HUDEP-2 (cell line): ENCODE measurements around the gene TNFRSF1A.
A peak's percentile ranks its signal among the peaks of the same experiment; 100 is the strongest.

Experiments
- DNase-seq, 76 experiments: peaks; one replicate each; lab custom pipeline; 2025; ENCODE audit not compliant: unreplicated experiment in 76 of 76; lab: John Stamatoyannopoulos, UW

Gene TNFRSF1A

GRCh38 chr12:6341417-6342139, at the start of gene TNFRSF1A:
Gene TNFRSF1A (minus strand): TSS chr12:6342076. CDS start chr12:6341814, 262 bp downstream.
- DNase-seq: peak in 43 of 76 experiments; percentile 9 to 55 (median 30)

- DNase-seq: no peak
These were observed 49.1 kb upstream of the TNFRSF1A start for GRCh38 chr12:6391013-6391412.

DNA sequence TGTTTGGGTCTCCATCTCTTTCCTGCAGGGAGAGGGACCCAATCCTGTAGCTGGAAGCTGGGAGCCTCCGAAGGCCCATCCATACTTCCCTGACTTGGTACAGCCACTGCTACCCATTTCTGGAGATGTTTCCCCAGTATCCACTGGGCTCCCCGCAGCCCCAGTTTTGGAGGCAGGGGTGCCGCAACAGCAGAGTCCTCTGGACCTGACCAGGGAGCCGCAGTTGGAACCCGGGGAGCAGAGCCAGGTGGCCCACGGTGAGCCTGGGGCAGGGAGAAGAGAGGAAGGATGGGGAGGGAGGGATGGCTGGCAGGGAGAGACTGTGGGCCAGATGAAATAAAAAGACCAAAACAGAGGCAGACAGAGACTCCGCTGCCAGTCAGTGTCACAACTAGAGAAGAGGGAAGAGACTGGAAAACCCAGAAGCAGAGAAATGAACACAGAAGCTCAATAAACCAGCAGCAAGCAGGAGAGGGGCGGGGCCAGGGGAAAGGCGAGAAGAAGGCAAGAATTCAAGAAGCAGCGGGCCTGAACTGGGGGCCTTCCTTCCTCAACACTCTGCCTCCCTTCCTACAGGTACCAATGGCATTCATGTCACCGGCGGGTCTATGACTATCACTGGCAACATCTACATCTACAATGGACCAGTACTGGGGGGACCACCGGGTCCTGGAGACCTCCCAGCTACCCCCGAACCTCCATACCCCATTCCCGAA, 48.4 kb upstream of the TNFRSF1A start:
- no peak for DNase-seq

- DNase-seq: no peak
These were observed 45.7 kb upstream of the TNFRSF1A start for GRCh38 chr12:6387541-6387940.

DNA sequence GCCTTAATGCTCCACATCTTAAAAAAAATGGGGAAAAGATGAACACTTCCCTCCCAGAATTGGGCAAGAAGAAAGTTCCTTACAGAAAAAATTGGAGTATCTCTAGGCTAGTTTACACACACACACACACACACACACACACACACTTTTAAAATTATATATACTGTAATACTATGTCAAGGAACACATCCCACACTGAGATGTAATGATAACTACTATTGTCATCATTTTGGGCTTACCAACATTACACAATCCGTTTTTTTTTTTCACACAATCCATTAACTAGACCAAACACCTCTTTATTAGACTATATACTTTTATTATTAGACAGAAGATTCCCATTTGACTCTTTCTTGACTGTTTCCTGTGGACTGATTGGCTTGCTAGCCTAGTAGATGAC, 44.6 kb upstream of the TNFRSF1A start:
- no peak for DNase-seq

GRCh38 chr12:6386038-6386437, 44.2 kb upstream of the TNFRSF1A start:
- no peak for DNase-seq

GRCh38 chr12:6384499-6385436, 42.9 kb upstream of the TNFRSF1A start:
- DNase-seq: no peak

DNA sequence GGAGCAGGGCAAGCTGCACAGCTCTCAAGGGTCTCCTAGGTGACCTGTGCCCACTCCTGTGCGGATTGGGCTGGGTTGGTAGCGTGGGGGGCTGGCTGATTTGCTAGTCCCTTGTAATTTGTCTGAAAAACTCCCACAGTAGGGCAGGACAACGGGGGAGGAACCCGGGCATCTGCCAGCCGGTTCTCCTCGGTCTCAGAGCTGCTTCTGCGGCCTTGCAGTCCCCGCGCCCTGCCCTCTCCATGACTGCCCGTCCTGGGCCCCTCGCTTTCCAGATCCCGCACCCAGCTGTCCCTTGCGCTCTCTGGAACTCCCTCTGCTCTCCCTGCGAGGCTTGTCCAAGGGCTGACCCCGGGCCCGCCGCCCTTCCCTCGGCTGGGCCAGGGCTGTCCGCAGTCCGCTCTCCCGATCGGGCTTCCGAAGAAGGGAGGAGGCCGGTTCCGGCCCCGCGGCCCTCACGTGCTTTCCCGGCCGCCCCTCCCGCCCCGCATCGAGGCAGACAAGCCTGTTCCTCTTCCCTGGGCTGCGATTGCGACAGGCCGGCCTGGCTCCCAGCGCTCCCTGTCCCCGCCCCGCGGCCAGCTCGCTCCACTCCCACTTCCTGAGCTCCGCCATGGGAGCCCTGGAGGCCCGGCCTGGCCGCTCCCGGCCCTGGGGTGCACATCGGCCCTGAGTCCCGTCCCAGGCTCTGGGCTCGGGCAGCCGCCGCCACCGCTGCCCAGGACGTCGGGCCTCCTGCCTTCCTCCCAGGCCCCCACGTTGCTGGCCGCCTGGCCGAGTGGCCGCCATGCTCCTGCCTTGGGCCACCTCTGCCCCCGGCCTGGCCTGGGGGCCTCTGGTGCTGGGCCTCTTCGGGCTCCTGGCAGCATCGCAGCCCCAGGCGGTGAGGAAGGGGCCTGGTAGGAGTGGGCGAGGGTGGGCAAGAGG, 42.0 kb upstream of the TNFRSF1A start, which contains the start of gene LTBR:
Gene LTBR (plus strand): TSS at position 591 of the 927 bp plus-strand sequence. CDS start 197 bp downstream, at position 788.
- DNase-seq: peak in 62 of 76 experiments; percentile 11 to 81 (median 48)

DNA sequence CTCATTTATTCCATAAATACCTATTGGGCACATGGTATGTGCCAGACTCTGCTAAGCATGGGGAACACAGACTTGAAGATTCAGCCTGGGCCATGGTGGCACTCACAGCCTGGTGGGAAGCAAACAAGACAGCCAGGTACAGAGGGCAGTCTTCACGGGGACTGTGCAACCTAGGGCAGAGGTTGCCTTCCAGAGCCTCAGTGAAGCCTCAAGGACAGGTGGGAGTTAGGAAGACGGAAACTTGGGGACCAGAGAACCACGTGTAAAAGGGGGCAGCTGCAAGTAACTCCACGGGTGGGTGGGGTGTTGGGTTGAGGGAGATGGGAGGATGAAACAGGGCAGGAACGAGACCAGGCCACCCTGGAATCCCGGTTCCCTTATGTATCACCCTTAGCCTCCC, 41.1 kb upstream of the TNFRSF1A start:
- DNase-seq: no peak

DNA sequence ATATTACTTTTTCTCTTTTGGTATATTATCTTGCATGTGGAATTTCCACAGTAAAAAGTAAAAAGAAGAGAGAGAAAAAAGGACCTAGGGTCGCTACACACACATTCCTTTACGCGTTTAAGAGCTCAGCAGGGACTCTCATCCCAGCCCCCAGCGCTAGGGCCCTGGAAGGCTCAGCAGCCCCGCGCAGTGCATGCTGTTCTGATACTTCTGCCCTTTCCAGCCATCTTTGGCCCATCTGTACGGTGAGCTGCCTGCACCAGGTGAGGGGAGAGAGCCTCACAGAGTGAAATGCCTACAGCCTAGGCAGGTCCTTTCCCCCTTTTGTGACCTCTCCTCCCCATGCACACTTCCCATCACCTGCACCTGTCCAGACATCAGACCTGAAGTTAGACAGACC, 40.5 kb upstream of the TNFRSF1A start:
- no peak for DNase-seq

DNA sequence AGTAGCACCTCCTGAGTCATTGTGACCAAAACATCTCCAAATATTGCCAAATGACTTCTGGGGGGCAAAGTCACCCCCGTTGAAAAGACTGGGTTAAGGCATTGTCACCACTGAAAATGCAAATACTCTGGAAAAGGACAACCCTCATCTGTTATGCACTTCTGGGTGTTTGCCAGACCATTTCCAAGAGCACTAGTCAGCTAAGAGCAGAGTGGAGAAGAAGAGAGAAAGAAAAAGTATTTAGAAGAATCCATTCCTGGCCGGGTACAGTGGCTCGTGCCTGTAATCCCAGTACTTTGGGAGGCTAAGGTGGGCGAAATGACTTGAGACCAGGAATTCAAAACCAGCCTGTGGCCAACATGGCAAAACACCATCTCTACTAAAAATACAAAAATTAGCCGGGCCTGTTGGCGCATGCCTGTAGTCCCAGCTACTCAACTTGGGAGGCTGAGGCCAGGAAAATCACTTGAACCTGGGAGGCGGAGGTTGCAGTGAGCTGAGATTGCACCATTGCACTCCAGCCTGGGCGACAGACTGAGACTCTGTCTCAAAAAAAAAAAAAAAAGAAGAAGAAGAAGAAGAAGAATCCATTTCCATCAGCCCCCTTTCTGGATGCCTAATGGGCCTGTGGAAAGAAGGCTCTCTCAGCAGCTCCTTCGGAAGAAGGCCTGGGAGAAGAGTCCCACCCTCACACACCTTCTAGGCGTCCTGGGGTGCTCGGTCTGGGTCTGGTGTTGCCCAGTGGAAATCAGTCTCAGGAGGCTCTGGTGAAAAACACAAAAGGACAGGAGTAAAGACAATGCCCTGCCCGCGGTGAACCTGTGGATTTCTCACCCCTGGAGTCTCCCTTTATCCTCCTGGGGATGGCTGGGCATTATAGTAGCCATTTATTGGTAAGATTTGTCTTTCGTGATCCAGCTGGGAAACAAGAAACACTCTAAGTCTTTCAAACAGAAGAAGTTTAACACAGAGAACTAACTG, 38.6 kb upstream of the TNFRSF1A start:
- DNase-seq: no peak

DNA sequence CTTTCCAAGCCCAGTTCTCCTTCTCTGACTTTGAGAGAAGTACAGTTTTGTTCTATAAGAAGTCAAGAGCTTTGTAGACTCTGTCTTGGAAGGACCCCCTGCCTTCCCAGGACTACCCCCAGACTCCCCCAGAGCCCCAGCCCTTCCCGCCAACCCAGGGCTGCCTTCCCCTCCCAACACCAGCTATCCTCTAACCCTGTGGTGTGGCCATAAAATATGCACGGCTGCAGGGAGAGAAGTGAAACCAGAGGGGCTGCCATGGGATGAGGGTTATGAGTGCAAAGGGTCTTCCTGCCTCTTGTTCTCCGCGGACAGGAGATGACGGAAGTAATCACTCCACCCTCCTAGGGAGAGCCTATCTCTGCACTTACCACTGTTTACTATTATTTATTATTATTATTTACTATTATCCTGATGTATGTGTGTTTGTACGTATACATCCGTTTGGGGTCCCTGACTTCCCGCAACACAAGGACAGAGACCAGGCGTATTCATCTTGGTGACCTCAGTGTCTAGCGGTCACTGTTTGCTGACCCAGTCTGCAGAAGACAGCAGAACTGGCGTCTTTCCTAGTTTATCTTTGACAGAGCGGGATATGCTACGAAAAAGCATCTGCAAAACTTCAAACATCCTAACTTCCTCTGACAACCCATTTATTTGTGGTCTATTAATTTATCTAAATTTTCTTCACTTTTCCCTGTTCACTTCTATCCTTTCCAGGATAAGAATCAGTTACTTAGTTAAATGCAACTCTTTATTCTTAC, 37.0 kb upstream of the TNFRSF1A start:
- no peak for DNase-seq

DNA sequence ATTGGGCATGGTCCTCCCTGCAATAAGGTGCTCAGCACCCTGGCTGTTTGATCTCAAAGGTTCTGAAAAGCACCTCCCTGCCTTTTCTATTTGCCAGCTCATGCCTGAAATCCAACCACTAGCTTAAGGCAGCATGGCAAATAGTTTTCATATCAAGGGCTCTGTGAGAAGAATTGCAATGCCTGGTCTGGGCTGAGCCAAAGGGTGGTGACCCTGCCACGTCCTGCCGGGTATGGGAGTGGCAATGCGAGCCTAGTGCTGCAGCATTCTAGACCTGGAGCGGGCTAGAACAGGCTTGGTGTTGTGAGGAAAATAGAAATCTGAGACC, 35.8 kb upstream of the TNFRSF1A start:
- DNase-seq: peak in 9 of 76 experiments; percentile 4 to 33 (median 15)

GRCh38 chr12:6376870-6377666, 35.2 kb upstream of the TNFRSF1A start:
- DNase-seq: no peak

DNA sequence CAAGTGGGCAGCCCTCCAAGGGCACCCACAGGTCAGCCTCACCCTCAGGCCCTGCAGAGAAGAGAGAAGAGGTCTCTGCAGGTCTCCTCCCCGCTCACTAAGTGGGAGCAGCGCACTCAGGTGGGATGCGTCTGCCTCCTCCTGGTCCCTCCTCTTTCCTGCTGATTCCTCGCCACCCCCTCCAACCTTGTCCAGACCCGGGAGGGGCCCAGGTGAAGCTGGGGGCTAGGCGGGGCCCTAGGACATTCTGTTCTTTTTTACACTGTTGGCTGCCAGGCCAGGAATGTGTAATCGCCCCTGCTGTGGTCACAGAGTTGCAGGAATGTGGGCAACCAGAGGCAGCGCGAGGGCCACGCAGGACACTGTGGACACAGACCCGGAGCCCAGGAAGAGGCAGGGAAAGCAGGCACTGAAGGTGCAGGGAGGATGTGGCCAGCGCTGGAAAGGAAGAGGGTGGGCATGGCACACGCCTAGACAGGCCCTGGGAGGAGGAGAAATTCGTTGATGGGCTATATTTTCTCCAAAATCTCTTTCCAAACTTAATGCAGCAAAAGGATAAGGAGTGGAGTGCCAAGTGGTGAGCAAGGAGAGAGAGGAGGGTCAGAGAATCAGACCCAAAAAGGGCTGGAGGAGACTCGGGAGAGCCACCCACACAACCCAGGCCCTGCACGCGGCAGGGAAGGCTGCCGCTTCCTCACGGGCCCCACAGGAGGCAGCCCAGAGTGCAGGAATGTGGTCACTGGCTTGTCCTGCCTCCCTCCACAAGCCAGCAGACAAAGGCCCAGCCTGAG, 34.4 kb upstream of the TNFRSF1A start:
- DNase-seq: peak in 2 of 76 experiments; percentile 3 to 13

DNA sequence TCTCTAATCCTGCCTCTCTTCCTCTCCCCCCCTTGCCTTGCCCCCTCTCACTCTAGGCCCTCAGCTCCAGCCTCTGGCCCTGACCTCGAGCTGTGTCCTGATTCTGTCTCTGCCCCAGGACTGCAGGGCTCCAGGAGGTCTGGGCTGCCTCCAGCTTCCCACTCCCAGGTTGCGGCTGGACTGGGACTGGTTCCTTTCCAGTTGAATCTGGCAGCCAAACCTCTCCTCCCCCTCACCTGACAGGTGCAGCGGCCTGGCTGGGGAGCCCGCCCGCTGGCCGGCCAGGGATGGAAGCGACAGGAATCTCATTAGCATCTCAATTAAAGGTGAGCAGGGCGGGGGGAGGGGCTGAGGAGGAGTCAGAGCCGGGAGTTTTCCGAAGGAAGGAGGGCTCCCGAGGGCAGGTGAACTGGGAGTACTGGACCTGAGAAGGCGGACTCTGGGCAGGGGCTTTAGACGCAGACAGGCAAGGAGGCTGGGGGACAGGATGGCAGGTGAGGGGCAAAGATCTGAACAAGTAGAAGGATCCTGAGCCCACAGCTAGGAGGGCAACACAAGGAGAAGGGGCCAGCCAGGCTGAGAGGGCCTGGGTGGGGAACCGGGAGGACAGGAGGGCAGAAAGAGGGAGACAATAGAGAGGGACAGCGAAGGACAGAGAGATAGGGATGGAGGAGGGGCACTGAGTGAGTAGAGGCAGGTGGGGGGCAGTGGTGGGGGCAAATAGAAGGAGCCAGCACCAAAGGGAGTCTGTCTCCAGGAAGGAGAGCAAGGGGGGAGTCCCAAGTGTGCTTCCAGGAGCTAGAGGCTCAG, 33.6 kb upstream of the TNFRSF1A start, which contains the start of gene SCNN1A:
Gene SCNN1A (minus strand): TSS at position 295 of the 810 bp plus-strand sequence. CDS start 780 bp downstream, outside the sequence.
- no peak for DNase-seq
